Spleen (tissue), 7 donors: Measurements from ENCODE around the gene ENDOV.

Experiments
- POLR2A ChIP-seq, 3 donors: fragments of 450-650 bp; IDR thresholded peaks; one replicate each; pipeline ENCODE4 v1.5.1; 2017; ENCODE audit warnings: antibody characterized with exemption in 3 of 3, mild to moderate bottlenecking in 1 of 3
- TF ChIP-seq, protein P1 (sequence below), 11 experiments: fragments of 200-600 bp in 7 of 11; fragments of 450-650 bp in 4 of 11; sonication (generic) in 4 of 11; IDR thresholded peaks in 8 of 11; conservative IDR thresholded peaks in 3 of 11; 1 replicate in 7 of 11; 2 replicates in 4 of 11; pipeline versions ENCODE4 v1.4.0 to v1.8.0; 2016 to 2021; ENCODE audit warnings: antibody characterized with exemption in 11 of 11, inconsistent platforms in 4 of 11, mild to moderate bottlenecking in 1 of 11
- donor health status: DM: no; HTN: no; CAD: no; lungs with moderate emphysema.
- donor health status: DM: no; HTN: no; CAD: no.
- donor health status: DM: no; HTN: no; CAD: no.

GRCh38 chr17:80461528-80462160 lies 46.7 kb downstream of the ENDOV start:
- TF ChIP-seq, protein P1, sequence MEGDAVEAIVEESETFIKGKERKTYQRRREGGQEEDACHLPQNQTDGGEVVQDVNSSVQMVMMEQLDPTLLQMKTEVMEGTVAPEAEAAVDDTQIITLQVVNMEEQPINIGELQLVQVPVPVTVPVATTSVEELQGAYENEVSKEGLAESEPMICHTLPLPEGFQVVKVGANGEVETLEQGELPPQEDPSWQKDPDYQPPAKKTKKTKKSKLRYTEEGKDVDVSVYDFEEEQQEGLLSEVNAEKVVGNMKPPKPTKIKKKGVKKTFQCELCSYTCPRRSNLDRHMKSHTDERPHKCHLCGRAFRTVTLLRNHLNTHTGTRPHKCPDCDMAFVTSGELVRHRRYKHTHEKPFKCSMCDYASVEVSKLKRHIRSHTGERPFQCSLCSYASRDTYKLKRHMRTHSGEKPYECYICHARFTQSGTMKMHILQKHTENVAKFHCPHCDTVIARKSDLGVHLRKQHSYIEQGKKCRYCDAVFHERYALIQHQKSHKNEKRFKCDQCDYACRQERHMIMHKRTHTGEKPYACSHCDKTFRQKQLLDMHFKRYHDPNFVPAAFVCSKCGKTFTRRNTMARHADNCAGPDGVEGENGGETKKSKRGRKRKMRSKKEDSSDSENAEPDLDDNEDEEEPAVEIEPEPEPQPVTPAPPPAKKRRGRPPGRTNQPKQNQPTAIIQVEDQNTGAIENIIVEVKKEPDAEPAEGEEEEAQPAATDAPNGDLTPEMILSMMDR (IDR thresholded peaks at IDR 0.05 in 8 of 11, conservative IDR thresholded peaks at IDR 0.05 in 3 of 11) = no peak
- TF ChIP-seq POLR2A (IDR thresholded peaks at IDR 0.05) = no peak
